Peyer's patch (tissue), 4 donors: Measurements from ENCODE around the gene ERC1.

Source experiments
- CTCF ChIP-seq, 6 experiments: fragments of 450-650 bp in 4 of 6; fragments of 200-600 bp in 2 of 6; sonication (generic) in 1 of 6; IDR thresholded peaks; one replicate each; pipeline ENCODE4 v1.5.1; 2017 to 2019; ENCODE audit warnings: antibody characterized with exemption in 6 of 6, mild to moderate bottlenecking in 3 of 6, moderate library complexity in 1 of 6
- POLR2A ChIP-seq, 2 donors: fragments of 450-650 bp; IDR thresholded peaks; one replicate each; pipeline ENCODE4 v1.5.1; 2017; ENCODE audit warnings: antibody characterized with exemption in 2 of 2, mild to moderate bottlenecking in 2 of 2, moderate library complexity in 2 of 2

GRCh38 chr12:1504304-1504894, 513.4 kb downstream of the ERC1 start:
- TF ChIP-seq POLR2A (IDR thresholded peaks at IDR 0.05) (no peak), CTCF (IDR thresholded peaks at IDR 0.05) (no peak)
